ENCODE results near the gene PDE4B. TPM values are rescaled to one million over a fixed set of nuclear protein-coding genes. Genes with fewer than 3 reads are reported as not detected.
A peak's percentile ranks its signal among the peaks of the same experiment; 100 is the strongest.

Gene PDE4B
- total and polyA plus RNA-seq, 10 of the 15 experiments (the other 5 are each of a cell fraction or from before 2014, with no cell fraction given) = 3.0 to 13.2 (median 5.7) TPM

GRCh38 chr1:66335859-66336640 is 543.4 kb downstream of the PDE4B start (continued):
- peak; percentile 80; the same call in 1 of the 2 replicates for TF ChIP-seq MTA3 (IDR thresholded peaks at IDR 0.05; ENCODE audit: borderline replicate concordance, low read length)
- TF ChIP-seq IRF3 (IDR thresholded peaks at IDR 0.05) = no peak
- TF ChIP-seq PAX5 (IDR thresholded peaks at IDR 0.05; ENCODE audit: borderline replicate concordance, low read depth, low read length) = peak; percentile 73; the same call in 1 of the 2 replicates
- TF ChIP-seq MTA2 (IDR thresholded peaks at IDR 0.05; ENCODE audit: low read depth) = peak; percentile 91
- peak; percentile 50; the same call in 1 of the 2 replicates for TF ChIP-seq ZNF24 (IDR thresholded peaks at IDR 0.05)
- 0 out of 2 replicates have a peak, but pooled peaks have one; percentile 19 for TF ChIP-seq RCOR1 (conservative IDR thresholded peaks at IDR 0.05; ENCODE audit: low read depth, low read length)
- peak; percentile 38 for TF ChIP-seq SP1 (IDR thresholded peaks at IDR 0.05; ENCODE audit: low read depth, low read length)
- TF ChIP-seq STAT1 (conservative IDR thresholded peaks at IDR 0.05) = no peak
- no peak for TF ChIP-seq ATF3 (IDR thresholded peaks at IDR 0.05; ENCODE audit: borderline replicate concordance, extremely low read depth, low read depth, low read length)
- TF ChIP-seq MLLT1 (IDR thresholded peaks at IDR 0.05) = peak; percentile 85
- TF ChIP-seq SMAD5 (IDR thresholded peaks at IDR 0.05; ENCODE audit: low read depth) = no peak
- peak; percentile 81; the same call in 1 of the 2 replicates for TF ChIP-seq POLR2AphosphoS2 (IDR thresholded peaks at IDR 0.05; ENCODE audit: low read depth, low read length)
- peak; percentile 97 for TF ChIP-seq ESRRA (IDR thresholded peaks at IDR 0.05; ENCODE audit: low read length)
- peak; percentile 64 for TF ChIP-seq MEF2B (IDR thresholded peaks at IDR 0.05; ENCODE audit: partially characterized antibody, poor library complexity, severe bottlenecking)
- no peak for TF ChIP-seq EGR1 (IDR thresholded peaks at IDR 0.05; ENCODE audit: borderline replicate concordance in 1 of 2, low read depth in 2 of 2, low read length in 2 of 2)
- TF ChIP-seq NR2C1 (IDR thresholded peaks at IDR 0.05) = peak; percentile 80

All from GM12878 (cell line).